K562 (cell line): ENCODE measurements around the gene ZNF785. TPM values are rescaled to one million over a fixed set of nuclear protein-coding genes. Genes with fewer than 3 reads are reported as not detected.

Experiments used
- ARID4B ChIP-seq: sonication (generic); formaldehyde crosslinking; IDR thresholded peaks from 2 replicates; pipeline ENCODE4 v1.8.0; 2022; ENCODE audit warnings: mild to moderate bottlenecking, missing genetic modification reagents
- HCFC1 ChIP-seq: IDR thresholded peaks from 2 replicates; pipeline ENCODE4 v1.6.1; 2012; ENCODE audit warnings: low read depth, low read length, improper control_type of control experiment
- RBBP5 ChIP-seq: fragments of 200-600 bp; sonication (generic); IDR thresholded peaks from 2 replicates; pipeline ENCODE4 v1.6.1; 2012; ENCODE audit warnings: borderline replicate concordance, mild to moderate bottlenecking, low read length, control low read depth, inconsistent platforms; ENCODE audit not compliant: insufficient read depth, poor library complexity, severe bottlenecking
- RHOXF2B ChIP-seq: fragments of 250-450 bp; sonication (Bioruptor Pico); conservative IDR thresholded peaks from 2 replicates; pipeline ENCODE4 v1.5.1; 2021
- SFPQ ChIP-seq: fragments of 200-400 bp; formaldehyde crosslinking; IDR thresholded peaks from 2 replicates; pipeline ENCODE4 v1.6.1; 2017; ENCODE audit warnings: mild to moderate bottlenecking, low read depth, low read length, moderate library complexity
- TEAD4 ChIP-seq, 2 experiments: sonication (generic) in 1 of 2; formaldehyde crosslinking in 1 of 2; IDR thresholded peaks; 2 replicates each; pipeline versions ENCODE4 v1.6.1 to v1.8.0; 2012 to 2022; ENCODE audit warnings: borderline replicate concordance in 1 of 2, inconsistent platforms in 1 of 2, low read length in 1 of 2, mild to moderate bottlenecking in 1 of 2, missing genetic modification reagents in 1 of 2
- USF1 ChIP-seq: sonication (generic); formaldehyde crosslinking; IDR thresholded peaks from 2 replicates; pipeline ENCODE4 v1.9.0; 2022; ENCODE audit warnings: mild to moderate bottlenecking, missing genetic modification reagents
- USF2 ChIP-seq: sonication (generic); formaldehyde crosslinking; IDR thresholded peaks from 2 replicates; pipeline ENCODE4 v1.5.0; 2020; ENCODE audit warnings: missing genetic modification reagents
- ZBED1 ChIP-seq: IDR thresholded peaks from 2 replicates; pipeline ENCODE4 v1.6.1; 2014
- ZNF140 ChIP-seq: fragments of 250-450 bp; sonication (Bioruptor Pico); IDR thresholded peaks from 2 replicates; pipeline ENCODE4 v1.8.0; 2021; ENCODE audit warnings: moderate library complexity, mild to moderate bottlenecking, inconsistent platforms
- polyA plus RNA-seq, 8 experiments: library from polyadenylated mRNA; depleted of rRNA in 4 of 8; stranded (reverse) in 5 of 8; unstranded in 3 of 8; fragments of >200 nt; fragmentation: Nextera tagmentation in 2 of 8; fragmentation: Illumina TruSeq in 1 of 8; extraction: Ambion mirVana in 2 of 8; extraction: Trizol in 1 of 8; gene quantifications; 2 replicates each; pipeline versions ENCODE4 v1.2.1 to v1.2.3, GENCODE V29; 2011 to 2014; ENCODE audit warnings: inconsistent platforms in 1 of 8, missing spikeins in 1 of 8
- total RNA-seq, 7 experiments: library from RNA; depleted of rRNA in 6 of 7; stranded (reverse); fragments of >200 nt in 6 of 7; fragmentation: Illumina TruSeq in 2 of 7; extraction: Trizol in 2 of 7; gene quantifications; 2 replicates each; pipeline versions ENCODE4 v1.2.1 to v1.2.3, GENCODE V29; 2011 to 2021; ENCODE audit warnings: low replicate concordance in 1 of 7
- TF ChIP-seq, protein P1 (sequence below), 2 experiments: fragments of 450-650 bp in 1 of 2; sonication (generic) in 1 of 2; formaldehyde crosslinking; conservative IDR thresholded peaks; 2 replicates each; pipeline versions ENCODE4 v1.4.0 to v1.8.1; 2020 to 2022; ENCODE audit warnings: mild to moderate bottlenecking in 1 of 2, missing genetic modification reagents in 1 of 2
- TF ChIP-seq, protein P2 (sequence below): fragments of 250-450 bp; sonication (Bioruptor Pico); IDR thresholded peaks from 2 replicates; pipeline ENCODE4 v1.8.0; 2022; ENCODE audit warnings: inconsistent platforms, mild to moderate bottlenecking, moderate library complexity, borderline replicate concordance
- TF ChIP-seq, protein P3 (sequence below): fragments of 450-650 bp; IDR thresholded peaks from 2 replicates; pipeline ENCODE4 v1.6.1; 2017; ENCODE audit warnings: antibody characterized with exemption

ZNF785 gene
- total and polyA plus RNA-seq, 9 of the 15 experiments (the other 6 are each of a cell fraction or from before 2014, with no cell fraction given) = 0.64 to 11.0 (median 6.4) TPM

DNA sequence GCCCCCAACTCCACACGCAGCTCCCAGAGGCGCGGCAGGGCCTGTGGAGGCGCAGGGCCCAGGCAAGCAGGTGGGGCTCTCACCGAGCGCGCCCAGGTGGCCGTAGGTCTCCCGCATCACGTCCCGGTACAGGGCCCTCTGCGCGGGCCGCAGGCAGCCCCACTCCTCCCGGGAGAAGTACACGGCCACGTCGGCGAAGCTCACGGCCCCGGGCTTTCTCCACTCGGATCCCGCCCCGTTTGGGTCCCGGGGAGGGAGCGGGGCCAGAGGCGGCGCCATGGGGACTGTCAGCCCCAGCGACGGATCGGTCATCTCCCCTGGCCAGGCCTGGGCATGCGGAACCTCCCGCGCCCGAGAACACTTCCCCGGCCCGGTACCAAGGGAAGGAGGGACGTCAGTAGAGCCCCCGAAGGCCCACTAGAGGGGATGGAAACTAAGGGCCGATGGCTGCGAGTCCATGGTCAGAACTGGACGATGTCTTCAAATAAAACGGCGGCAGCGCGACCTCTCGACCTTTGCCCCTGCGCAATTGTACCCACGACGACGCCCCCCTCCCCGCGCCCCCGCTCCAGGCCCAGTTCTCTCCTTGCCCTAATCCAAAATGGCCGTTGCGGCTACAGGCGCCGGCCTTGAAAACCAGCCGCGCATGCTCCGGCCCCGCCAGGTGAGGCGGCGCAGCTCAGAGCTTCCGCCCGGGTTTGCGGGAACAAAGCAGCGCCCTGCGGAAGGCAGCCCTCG is 51.0 kb downstream of the ZNF785 start, which contains the start of gene ZNF747 (continued):
- TF ChIP-seq, protein P1, sequence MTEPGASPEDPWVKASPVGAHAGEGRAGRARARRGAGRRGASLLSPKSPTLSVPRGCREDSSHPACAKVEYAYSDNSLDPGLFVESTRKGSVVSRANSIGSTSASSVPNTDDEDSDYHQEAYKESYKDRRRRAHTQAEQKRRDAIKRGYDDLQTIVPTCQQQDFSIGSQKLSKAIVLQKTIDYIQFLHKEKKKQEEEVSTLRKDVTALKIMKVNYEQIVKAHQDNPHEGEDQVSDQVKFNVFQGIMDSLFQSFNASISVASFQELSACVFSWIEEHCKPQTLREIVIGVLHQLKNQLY (CRISPR knock-in tag; conservative IDR thresholded peaks at IDR 0.05) = no peak
- TF ChIP-seq RBBP5 (peak; percentile 39), USF1 (CRISPR knock-in tag) (no peak), SFPQ (no peak), HCFC1 (peak; percentile 91), TEAD4 (IDR thresholded peaks at IDR 0.05; ENCODE audit: low read length) (no peak), TEAD4 (CRISPR knock-in tag; IDR thresholded peaks at IDR 0.05; ENCODE audit: borderline replicate concordance) (no peak), ARID4B (no peak; the same call in 1 of the 2 replicates), USF2 (CRISPR knock-in tag) (no peak), RHOXF2B (CRISPR knock-in tag) (no peak), ZBED1 (no peak; the same call in 1 of the 2 replicates), ZNF140 (CRISPR knock-in tag) (no peak)
- TF ChIP-seq, protein P2, sequence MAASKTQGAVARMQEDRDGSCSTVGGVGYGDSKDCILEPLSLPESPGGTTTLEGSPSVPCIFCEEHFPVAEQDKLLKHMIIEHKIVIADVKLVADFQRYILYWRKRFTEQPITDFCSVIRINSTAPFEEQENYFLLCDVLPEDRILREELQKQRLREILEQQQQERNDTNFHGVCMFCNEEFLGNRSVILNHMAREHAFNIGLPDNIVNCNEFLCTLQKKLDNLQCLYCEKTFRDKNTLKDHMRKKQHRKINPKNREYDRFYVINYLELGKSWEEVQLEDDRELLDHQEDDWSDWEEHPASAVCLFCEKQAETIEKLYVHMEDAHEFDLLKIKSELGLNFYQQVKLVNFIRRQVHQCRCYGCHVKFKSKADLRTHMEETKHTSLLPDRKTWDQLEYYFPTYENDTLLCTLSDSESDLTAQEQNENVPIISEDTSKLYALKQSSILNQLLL (CRISPR knock-in tag) = no peak
- TF ChIP-seq, protein P3, sequence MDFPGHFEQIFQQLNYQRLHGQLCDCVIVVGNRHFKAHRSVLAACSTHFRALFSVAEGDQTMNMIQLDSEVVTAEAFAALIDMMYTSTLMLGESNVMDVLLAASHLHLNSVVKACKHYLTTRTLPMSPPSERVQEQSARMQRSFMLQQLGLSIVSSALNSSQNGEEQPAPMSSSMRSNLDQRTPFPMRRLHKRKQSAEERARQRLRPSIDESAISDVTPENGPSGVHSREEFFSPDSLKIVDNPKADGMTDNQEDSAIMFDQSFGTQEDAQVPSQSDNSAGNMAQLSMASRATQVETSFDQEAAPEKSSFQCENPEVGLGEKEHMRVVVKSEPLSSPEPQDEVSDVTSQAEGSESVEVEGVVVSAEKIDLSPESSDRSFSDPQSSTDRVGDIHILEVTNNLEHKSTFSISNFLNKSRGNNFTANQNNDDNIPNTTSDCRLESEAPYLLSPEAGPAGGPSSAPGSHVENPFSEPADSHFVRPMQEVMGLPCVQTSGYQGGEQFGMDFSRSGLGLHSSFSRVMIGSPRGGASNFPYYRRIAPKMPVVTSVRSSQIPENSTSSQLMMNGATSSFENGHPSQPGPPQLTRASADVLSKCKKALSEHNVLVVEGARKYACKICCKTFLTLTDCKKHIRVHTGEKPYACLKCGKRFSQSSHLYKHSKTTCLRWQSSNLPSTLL = no peak
